ENCODE data around the gene TMEM255B. TPM values are rescaled to one million over a fixed set of nuclear protein-coding genes. Genes with fewer than 3 reads are reported as not detected.
"Not testable (repeated sequence)": the region's sequence is repeated elsewhere in the genome, so short reads cannot be mapped to it uniquely, and the experiment has no call there.

TMEM255B gene
- total RNA-seq (2014; rRNA removed; shearing (Covaris generic)): 0.81 and 1.6 TPM in 2 replicates

DNA sequence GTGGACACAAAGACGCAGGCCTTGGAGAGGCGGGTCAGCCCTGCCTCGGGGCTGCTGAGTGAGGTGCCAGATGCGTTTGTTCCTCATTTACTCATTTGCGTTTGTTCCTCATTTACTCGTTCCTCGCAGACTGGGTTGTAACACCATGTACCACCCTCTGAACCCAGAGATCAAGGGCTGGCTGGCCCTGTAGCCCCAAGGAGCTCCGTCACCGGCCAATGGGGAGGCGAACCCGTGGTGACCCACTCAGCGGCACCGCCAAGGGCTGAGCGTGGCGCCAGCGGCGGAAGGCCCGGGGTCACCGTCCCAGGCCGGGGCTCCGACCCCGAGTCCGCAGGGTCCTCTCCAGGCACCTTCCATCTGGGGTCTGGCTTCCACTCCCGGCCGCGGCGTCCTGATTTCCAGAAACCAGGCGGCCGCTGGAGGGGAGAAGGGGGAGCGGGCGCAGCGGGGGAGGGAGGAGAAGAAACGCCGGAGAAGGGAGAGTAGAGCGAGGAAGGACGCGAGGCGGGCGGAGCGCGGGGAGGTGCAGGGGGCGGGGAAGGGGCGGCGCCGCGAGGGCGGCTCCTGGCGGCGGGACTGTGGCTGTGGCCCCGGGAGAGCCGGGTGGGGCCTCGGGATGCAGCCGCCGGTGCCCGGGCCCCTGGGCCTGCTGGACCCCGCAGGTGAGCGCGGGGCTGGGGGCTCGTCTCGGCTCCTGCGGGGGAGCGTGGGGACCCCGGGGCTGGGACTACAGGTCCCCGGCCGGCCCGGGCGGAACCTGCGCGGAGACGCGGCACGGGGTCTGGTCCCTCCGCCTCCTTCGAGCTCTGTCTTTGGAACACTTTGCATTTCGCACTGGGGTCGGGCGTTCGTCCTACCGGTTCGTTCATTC lies at the start of gene TMEM255B:
Gene TMEM255B, plus strand, starts transcription at position 576 of the 874 bp plus-strand sequence. Its CDS starts 44 bp downstream, at position 620.
- DNase-seq (ENCODE audit: low spot score): peak; percentile 76

DNA sequence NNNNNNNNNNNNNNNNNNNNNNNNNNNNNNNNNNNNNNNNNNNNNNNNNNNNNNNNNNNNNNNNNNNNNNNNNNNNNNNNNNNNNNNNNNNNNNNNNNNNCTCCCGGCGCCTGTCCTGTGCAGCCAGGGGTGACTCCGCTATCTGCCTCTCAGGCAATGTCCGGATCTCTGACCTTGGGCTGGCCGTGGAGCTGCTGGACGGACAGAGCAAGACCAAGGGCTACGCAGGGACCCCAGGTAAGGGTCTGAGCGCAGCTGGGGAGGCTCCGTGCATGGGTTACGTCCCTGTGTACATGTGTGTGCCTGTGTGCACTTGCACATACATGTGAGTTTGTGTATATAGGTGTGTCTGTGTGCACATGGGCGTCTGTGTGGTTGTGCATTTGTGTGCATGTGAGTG lies 36.1 kb upstream of the TMEM255B start:
- no peak for DNase-seq (ENCODE audit: low spot score)

DNA sequence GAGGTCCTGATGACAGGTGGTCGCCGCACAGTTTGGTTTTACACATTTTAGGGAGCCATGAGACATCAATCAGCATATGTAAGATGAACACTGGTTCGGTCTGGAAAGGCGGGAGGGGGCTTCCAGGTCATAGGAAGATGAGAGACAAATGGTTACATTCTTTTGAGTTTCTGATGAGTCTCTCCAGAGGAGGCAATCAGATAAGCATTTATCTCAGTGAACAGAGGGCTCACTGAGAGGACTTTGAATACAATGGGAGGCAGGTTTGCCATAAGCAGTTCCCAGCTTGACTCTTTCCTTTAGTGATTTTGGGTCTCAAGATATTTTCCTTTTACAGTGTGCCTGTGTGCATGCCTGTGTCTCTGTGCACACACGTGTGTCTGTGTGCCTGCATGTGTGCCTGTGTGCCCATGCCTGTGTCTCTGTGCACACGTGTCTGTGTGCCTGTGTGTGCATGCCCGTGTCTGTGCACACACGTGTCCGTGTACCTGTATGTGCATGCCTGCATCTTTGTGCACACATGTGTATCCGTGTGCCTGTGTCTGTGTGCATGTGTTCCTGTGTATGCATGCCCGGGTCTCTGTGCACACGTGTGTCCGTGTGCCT lies 35.5 kb upstream of the TMEM255B start:
- no peak for DNase-seq (ENCODE audit: low spot score)

DNA sequence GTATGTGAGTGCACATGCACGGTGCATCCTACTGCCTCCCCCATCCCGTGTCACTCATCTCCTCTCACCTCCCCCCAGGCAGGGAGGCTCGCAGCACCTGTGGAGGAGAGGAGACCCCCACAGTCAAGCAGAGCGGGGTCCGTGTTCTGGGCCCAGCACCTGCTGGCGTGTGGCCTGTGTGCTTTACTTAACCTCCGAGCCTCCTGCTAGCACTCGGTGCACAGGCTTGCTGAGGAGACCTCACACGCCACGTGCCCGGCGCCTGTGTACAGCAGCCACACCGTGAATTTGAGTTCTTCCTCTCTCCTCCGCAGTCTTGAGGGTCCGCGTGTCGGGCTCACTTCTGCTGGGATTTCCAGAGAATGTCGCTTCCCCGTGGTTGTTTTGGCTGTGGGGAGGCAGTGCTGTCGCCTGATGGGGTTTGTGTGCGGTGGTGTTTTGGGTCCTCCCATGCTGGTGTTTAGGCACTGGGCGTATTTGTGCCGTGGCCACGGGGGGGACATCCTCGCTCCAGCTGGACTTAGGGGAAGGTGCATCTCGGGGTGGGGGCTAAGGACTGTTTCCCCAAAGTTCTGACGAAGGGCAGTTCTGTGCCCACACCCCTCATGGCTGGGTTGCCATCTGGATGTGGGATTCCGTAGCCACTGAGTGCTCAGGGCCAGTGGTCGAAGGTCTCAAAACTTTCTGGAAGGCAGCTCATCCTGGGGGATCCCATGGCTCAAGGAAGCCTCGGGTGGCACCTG lies 34.8 kb upstream of the TMEM255B start:
- DNase-seq (ENCODE audit: low spot score): no peak

DNA sequence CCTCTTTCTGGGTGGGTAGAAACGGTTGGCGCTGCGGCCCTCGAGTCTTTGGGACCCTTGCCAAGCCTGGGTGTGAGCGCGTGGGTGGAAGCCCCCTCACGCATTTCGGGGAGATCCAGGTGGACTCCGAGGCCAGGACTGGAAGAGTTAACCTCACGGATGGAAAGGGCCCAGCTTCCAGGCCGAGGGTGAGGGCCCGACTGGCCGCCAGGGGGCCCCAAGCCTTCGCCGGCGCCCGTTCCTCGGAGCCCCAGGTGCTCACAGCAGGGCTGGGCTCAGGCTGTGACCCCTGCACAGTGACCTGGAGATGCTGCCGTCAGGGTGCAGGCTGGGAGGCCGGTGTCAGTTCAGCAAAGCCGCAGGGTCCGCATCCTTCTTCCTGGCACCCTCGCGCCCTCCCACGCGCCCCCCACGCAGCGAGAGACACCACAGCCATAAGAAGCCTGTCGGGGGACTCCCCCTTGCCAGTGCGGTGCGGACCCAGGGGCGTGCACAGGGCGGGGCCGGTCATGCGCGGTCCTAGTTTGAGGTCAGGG lies 34.2 kb upstream of the TMEM255B start:
- DNase-seq (ENCODE audit: low spot score): peak; percentile 47

DNA sequence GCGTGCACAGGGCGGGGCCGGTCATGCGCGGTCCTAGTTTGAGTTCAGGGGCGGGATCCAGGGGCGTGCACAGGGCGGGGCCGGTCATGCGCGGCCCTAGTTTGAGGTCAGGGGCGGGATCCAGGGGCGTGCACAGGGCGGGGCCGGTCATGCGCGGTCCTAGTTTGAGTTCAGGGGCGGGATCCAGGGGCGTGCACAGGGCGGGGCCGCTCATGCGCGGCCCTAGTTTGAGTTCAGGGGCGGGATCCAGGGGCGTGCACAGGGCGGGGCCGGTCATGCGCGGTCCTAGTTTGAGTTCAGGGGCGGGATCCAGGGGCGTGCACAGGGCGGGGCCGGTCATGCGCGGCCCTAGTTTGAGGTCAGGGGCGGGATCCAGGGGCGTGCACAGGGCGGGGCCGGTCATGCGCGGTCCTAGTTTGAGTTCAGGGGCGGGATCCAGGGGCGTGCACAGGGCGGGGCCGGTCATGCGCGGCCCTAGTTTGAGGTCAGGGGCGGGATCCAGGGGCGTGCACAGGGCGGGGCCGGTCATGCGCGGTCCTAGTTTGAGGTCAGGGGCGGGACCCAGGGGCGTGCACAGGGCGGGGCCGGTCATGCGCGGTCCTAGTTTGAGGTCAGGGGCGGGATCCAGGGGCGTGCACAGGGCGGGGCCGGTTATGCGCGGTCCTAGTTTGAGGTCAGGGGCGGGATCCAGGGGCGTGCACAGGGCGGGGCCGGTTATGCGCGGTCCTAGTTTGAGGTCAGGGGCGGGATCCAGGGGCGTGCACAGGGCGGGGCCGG lies 33.5 kb upstream of the TMEM255B start:
- not testable (repeated sequence) for DNase-seq (ENCODE audit: low spot score)

DNA sequence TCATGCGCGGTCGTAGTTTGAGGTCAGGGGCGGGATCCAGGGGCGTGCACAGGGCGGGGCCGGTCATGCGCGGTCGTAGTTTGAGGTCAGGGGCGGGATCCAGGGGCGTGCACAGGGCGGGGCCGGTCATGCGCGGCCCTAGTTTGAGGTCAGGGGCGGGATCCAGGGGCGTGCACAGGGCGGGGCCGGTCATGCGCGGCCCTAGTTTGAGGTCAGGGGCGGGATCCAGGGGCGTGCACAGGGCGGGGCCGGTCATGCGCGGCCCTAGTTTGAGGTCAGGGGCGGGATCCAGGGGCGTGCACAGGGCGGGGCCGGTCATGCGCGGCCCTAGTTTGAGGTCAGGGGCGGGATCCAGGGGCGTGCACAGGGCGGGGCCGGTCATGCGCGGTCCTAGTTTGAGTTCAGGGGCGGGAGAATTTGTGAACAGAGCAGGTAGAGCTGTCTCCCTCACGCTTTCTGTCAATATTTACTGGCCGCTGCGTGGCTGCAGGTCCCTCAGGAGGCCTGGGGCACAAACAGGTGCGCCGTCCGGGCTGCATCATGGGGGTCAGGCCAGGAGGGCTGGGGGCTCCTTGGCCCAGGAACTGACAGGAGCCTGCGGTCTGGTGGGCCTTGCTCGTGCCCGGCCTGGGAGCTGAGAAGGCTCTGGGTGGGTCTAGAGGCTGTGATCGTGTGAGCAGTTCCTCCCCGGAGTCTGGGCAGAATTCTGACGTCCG lies 32.8 kb upstream of the TMEM255B start:
- DNase-seq (ENCODE audit: low spot score): not testable (repeated sequence)

DNA sequence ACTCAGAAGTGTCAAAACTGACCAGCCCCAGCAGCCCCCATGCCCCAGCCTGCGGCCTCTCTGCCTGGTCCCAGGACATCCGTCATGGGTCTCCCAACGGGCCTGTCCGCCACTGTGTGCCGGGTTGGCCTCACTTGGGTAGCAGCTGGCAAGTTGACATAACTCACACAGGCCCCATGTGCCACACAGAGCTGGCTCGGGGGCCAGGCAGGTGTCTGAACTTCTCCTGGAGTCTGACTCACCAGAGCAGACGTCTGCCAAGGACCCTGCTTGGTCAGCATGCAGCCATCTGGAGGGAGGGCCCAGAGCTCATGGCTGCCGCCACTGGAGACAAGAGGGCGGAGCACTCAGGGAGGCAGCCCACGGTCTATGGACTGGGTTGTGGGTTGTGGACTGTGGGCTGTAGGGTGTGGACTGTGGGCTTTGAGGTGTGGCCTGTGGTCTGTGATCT lies 32.0 kb upstream of the TMEM255B start:
- DNase-seq (ENCODE audit: low spot score): no peak

DNA sequence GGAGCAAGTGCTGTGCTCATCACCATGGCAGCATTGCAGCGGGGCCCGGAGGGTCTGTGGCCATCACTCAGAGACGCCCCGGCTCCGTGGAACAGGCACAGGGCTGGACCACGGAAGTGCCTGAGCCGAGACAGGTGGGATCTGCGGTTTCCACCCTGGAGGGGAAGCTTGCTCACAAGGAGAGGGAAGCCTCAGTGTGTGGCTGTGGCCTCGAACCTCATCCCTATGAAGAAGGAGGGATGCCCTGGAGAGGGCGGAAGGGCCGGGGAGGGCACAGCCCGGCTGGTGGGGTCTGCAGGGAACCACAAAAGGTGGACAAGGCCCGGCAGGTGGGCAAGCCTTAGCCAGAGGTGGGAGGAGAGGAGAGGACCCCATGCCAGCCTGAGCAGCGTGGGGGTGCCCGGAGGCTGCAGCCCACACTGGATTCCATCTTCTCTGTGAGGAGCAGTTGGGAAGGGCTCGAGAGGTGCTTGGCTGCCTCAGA lies 30.4 kb upstream of the TMEM255B start:
- no peak for DNase-seq (ENCODE audit: low spot score)

DNA sequence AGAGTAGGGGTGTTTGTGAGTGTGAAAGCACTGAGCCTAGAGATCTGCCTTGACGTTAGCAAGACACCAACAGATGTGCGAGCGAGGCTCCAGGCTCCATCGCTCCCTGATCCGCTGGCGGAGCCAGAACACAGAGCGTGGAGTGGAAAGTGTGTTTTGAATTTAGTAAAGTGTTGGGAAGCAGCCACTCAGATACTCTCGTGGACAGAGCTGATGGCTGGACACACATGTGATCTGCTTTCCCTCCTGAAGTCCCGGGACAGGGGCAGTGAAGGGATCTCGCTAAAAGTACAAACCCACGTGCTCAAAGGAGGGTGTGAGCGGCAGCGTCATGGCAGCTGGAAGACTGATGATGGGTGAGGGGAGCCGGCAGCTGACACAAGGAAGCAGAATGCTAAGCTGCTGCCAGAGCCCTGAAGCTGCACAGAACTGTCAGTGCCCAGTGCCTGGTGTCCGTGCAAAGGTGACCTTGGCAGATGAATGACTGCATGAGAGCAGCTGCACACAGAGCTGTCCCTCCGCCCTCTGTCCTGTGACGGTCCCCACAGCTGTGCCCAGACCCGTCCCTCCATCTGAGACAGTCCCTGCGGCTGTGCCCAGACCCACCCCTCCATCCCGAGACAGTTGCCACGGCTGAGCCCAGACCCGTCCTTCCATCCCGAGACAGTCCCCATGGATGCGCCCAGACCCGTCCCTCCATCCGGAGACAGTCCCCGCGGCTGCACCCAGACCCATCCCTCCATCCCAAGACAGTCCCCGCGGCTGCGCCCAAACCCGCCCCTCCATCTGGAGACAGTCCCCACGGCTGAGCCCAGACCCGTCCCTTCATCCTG lies 29.6 kb upstream of the TMEM255B start:
- DNase-seq (ENCODE audit: low spot score): no peak

DNA sequence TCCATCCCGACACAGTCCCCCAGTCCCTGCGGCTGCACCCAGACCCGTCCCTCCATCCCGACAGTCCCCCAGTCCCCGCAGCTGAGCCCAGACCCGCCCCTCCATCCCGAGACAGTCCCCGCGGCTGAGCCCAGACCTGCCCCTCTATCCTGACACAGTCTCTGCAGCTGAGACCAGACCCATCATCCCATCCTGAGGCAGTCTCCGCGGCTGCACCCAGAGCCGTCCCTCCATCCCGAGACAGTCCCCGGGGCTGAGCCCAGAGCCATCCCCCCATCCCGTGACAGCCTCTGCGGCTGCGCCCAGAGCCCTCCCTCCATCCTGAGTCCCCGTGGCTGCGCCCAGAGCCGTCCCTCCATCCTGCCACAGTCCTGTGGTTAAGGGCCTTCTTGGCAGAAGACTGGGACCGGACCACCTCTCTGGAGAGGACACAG lies 28.8 kb upstream of the TMEM255B start:
- no peak for DNase-seq (ENCODE audit: low spot score)

DNA sequence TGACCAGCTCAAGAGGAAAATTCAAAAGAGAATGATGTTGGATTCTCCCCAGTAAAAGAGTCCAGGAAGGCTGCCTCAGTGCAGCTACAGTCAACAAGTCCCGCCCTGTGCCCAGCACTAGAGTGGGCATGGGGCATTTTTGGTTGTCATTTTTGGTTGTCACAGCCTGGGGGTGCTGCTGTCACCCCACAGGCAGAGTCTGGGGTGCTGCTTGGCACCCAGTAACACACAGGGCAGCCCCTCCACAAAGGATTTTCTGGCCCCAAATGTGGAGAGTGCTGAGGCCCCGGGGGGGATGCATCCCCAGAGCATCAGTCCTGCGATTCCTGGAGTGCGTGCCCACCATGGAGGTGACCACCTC lies 28.2 kb upstream of the TMEM255B start:
- no peak for DNase-seq (ENCODE audit: low spot score)

DNA sequence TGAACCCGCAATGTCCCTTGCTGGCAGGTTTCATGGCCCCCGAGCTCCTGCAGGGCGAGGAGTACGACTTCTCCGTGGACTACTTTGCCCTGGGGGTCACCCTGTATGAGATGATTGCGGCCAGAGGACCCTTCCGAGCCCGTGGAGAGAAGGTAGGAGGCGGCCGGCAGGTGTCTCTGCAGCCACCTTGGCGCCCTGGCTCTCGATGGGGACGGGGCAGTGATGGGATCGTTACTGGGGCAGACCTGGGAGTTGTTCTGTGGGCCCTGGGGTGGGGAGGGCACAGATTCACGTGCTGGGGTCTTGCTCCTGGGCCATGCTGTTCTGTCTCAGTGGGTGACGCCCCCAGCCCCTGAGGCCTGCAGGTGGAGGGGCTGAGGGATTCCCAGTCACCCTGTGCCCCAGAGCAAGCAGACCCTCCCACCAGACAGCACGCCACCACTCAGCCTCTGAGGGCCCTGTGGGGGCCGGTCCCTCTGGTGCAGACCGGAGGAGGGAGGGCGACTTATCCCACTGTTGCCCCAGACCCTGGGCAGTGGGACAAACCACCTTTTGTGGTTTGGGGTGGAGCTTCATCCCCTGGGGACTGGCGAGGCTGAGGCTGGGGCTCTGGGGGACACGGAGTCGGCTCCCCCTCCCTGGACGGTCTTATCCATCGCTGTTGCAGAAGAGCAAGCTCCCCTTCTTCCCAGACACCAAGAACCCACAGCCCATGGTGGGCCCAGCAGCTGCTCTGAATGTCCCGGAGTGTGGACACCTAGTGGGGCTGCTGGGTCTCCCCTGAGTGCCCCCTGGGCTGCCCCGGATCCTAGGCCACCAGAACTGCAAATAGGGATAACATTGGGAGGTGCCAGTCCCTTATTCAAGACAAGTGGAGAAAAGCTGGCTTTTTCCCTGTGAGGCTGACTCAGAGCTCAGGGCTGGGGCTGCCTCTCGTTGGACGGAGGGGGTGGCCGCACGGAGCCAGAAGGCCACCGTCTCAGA lies 27.5 kb upstream of the TMEM255B start:
- DNase-seq (ENCODE audit: low spot score): no peak

DNA sequence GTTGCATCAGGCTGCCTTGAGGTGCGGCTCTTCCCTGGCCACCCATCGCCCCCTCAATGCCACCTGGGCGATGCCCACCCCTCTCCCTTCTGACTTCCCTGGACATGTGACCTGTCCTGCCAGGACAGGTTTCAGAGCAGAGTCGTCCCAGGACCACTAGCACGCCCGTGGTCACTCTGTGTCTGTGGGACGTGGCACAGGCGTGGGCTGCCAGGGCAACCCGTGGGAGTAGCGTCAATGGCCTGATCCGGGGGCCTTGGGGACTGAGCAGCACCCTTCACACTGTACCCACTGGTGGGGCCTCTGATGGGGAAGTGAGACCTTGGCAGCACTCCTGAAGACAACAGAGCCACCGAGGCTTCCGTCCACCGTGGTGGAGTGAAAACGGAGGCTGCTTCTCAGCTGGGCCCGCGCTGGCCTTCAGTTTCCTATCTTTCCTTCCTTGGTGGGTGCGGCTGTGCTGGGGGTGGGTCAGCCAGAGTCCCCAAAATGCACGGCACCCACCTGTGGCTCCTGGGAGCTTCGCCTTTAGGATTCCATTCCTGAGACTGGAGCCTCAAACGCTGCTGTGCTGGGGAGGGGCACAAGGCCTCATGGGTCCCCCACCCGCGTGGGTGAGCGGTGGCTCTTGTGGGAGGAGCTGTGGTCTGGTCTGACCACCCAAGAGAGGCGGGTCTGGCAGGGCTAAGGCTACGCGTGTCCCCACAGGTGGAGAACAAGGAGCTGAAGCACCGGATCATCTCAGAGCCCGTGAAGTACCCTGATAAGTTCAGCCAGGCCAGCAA lies 26.7 kb upstream of the TMEM255B start:
- no peak for DNase-seq (ENCODE audit: low spot score)

DNA sequence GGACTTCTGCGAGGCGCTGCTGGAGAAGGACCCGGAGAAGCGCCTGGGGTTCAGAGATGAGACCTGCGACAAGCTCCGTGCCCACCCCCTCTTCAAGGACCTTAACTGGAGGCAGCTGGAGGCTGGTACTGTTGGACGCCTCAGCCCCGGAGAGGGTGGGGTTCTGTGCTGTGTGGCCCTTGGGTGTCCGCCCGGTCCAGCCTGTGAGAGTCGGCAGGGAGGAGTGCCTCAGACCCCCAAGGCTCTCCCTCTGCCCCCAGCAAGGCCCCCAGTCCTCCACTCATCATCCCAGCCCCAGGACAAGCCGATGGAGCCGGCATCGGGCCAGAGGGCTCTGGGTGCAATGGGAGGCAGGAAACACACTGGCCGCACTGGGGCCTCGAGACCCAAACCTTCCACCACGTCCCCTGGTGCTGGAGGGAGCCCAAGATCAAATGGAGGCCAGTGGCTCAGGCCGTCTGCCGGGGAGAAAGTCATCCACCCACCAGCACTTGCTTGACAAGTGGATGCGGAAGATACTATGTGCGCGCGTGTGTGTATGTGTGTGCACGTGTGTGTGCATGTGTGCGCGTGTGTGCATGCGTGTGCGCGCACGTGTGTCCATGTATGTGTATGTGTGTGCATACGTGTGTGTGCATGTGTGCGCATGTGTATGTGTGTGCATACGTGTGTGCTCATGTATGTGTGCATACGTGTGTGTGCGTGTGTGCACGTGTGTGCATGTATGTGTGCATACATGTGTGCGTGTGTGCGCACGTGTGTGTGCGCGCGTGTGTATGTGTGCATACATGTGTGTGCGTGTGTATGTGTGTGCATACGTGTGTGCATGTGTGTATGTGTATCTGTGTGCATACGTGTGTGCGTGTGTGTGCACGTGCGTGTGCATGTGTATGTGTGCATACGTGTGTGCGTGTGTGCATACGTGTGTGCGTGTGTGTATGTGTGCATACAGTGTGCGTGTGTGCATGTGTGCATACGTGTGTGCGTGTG lies 25.8 kb upstream of the TMEM255B start:
- DNase-seq (ENCODE audit: low spot score): no peak

All from HT-29 (cell line).